Fibroblast of villous mesenchyme (primary cell): ENCODE results near the gene XRCC1. TPM values are rescaled to one million over a fixed set of nuclear protein-coding genes. Genes with fewer than 3 reads are reported as not detected.
A peak's percentile ranks its signal among the peaks of the same experiment; 100 is the strongest.

Source experiments
- DNase-seq: peaks from one replicate; pipeline ENCODE4 v3.0.0-alpha.2; 2010; ENCODE audit warnings: low read depth
- H3K4me3 ChIP-seq: 2 replicates; pipeline ENCODE4 v1.5.1; 2011; ENCODE audit warnings: low read depth, mild to moderate bottlenecking, low read length
- total RNA-seq: library from RNA; depleted of rRNA; stranded (reverse); fragments of >200 nt; gene quantifications from 2 replicates; pipeline ENCODE4 v1.2.3, GENCODE V29; 2012
- TF ChIP-seq, protein P1 (sequence below): IDR thresholded peaks from 2 replicates; pipeline ENCODE4 v1.5.1; 2012; ENCODE audit warnings: low read depth, mild to moderate bottlenecking, low read length; ENCODE audit not compliant: insufficient read depth

Gene XRCC1
- total RNA-seq, 1 donor, result 28.9 TPM

DNA sequence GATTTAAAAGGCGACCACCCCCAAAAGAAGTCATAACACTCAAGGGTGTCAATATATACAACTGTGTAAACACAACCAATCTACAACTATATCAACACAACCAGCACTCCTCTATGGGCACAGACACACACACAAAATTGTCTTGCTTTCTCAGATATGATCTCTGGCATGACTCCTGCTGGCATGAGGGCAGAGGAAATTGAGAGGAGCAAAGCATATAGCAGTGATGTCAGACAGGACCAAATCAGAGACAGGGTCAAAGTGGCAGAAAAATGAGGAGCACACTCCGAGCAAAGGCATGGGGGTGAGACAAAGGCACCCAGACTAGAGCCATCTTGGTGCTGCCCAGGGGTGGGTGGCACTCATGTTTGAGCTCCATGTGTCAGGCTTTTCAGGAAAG, 11.0 kb upstream of the XRCC1 start:
- TF ChIP-seq, protein P1, sequence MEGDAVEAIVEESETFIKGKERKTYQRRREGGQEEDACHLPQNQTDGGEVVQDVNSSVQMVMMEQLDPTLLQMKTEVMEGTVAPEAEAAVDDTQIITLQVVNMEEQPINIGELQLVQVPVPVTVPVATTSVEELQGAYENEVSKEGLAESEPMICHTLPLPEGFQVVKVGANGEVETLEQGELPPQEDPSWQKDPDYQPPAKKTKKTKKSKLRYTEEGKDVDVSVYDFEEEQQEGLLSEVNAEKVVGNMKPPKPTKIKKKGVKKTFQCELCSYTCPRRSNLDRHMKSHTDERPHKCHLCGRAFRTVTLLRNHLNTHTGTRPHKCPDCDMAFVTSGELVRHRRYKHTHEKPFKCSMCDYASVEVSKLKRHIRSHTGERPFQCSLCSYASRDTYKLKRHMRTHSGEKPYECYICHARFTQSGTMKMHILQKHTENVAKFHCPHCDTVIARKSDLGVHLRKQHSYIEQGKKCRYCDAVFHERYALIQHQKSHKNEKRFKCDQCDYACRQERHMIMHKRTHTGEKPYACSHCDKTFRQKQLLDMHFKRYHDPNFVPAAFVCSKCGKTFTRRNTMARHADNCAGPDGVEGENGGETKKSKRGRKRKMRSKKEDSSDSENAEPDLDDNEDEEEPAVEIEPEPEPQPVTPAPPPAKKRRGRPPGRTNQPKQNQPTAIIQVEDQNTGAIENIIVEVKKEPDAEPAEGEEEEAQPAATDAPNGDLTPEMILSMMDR, result no peak
- DNase-seq, result no peak
- no peak overlapping the region for H3K4me3 ChIP-seq

DNA sequence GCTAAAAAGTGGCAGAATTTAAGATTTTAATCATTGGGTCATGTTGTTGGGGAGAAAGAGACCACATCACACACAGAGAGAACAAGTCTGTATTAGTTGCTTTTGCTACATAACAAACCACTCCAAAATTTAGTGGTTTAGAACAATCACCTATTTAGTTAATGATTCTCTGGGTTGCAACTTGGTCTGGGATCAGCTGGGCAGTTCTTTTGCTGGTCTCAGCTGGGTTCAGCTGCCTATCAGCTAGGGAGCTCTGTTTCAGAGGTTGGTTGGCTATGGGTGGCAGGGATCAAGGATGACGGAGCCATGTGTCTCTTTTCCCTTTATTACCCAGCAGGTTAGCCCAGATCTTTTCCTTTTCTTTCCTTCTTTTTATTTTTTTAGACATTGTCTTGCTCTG, 9.2 kb upstream of the XRCC1 start:
- DNase-seq, result no peak
- no peak overlapping the region for H3K4me3 ChIP-seq

DNA sequence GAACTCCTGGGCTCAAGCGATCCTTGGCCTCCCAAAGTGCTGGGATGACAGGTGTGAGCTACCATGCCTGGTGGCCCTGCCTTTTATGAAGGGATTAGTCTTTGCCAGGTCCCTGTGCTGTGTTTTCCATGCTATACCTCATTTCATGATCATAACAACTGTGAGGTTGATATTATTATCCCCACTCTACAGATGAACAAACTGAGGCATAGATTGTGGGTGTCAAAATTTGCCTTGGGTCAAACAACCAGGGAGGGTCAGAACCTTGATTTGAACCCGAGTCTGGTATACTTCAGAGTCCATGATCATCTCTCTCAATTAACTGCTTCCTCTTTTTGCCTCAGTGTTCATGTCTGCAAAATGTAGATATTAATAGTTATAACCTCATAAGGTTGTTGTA, 7.2 kb upstream of the XRCC1 start:
- TF ChIP-seq, protein P1, result no peak
- H3K4me3 ChIP-seq, result no peak overlapping the region
- no peak for DNase-seq

More for the DNA sequence above, 9.2 kb upstream of the XRCC1 start:
- TF ChIP-seq, protein P1, result no peak

DNA sequence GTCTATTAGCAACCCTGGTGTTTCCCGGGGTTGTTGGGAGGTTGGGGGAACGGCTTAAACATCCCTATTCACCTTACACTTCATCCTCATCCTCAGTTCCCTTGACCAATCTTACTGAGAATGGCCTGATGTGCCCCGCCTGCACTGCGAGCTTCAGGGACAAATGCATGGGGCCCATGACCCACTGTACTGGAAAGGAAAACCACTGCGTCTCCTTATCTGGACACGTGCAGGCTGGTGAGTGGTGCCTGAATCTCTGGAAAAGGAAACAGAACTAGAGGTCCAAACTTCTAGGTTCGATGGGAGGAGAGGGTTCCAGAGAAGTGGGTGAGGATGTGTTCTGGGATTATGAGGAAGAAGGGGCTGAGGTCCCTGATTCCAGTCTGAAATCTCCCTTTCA, 6.1 kb upstream of the XRCC1 start:
- no peak for DNase-seq

DNA sequence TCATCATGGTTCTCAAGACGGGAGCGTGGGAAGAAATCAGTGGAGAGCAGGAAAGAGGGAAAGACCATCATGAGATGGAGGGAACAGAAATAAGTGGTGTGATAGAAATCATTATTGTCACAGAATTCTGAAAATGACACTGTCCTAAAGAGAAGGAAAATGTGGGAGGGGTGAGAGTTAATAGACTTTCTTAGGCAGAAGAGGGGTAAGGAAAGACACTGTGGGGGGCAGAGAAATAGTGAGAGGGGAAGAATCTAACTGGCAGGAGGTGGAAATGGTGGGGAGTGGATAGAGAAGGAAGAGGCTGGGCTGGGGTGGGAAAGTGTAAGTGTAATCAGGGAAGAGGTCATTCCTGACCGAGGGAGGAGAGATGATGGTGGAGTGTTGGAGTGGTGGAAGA, 3.5 kb upstream of the XRCC1 start:
- TF ChIP-seq, protein P1, result no peak
- no peak for DNase-seq
- no peak overlapping the region for H3K4me3 ChIP-seq

More for the DNA sequence above, 6.1 kb upstream of the XRCC1 start:
- no peak overlapping the region for H3K4me3 ChIP-seq
- TF ChIP-seq, protein P1, result no peak

DNA sequence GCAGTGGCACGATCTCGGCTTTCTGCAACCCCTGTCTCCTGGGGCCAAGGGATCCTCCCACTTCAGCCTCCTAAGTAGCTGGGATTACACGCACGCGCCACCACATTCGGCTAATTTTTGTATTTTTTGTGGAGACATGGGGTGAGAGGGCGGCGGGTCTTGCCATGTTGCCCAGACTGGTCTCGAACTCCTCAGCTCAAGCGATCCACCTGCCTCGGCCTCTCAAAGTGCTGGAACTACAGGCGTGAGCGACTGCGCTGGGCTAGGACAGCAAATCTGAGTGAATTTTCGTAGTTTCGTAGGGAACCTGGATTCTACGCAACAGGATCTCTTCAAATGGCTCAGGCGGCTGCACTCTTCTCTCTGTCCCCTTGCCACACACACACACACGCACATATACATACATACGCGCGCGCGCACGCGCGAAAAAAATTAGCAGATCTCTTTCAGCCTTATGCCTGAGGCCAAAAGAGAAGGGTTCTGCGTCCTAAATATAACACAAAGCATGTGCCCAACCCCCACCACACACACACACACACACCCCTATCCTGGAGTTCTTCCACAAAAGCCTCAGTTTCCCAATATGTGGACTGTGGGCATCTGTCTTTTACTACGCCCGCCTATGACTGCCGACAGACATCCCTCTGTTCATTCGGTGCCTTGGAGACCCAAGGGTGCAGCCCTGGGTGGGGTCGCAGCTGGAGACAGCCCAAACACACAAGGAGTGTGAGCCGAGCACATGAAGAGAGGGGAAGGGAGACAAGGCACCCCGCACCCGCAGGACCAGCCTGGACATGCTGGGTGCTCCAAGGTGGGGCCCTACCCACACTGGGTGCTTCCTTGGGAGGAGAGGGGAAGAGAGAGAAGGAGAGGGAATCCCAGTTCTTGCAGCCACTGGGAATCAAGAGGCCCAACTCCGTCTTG, 890 bp upstream of the XRCC1 start:
- DNase-seq, result peak; percentile 51
- H3K4me3 ChIP-seq, result peak overlapping the region; percentile 93
- TF ChIP-seq, protein P1, result no peak
